HL-60 (cell line): Measurements from ENCODE around the gene FBXO17.

Experiments used
- DNase-seq, 2 experiments: peaks; one replicate each; pipeline ENCODE4 v3.0.0-alpha.2; 2010 to 2020; ENCODE audit warnings: low read depth in 1 of 2, low spot score in 1 of 2
- H3K27ac ChIP-seq: fragments of 250-450 bp; sonication (Bioruptor Pico); replicated peaks from 2 replicates; pipeline ENCODE4 v1.5.1; 2020; ENCODE audit warnings: mild to moderate bottlenecking, moderate library complexity
- H3K27me3 ChIP-seq: fragments of 250-450 bp; sonication (Bioruptor Pico); 2 replicates; pipeline ENCODE4 v1.5.1; 2021; ENCODE audit warnings: mild to moderate bottlenecking, moderate library complexity; ENCODE audit not compliant: insufficient read depth, poor library complexity, severe bottlenecking
- H3K4me3 ChIP-seq: replicated peaks from 2 replicates; pipeline ENCODE4 v1.5.1; 2011; ENCODE audit warnings: mild to moderate bottlenecking, control low read depth, low read length; ENCODE audit not compliant: insufficient read depth
- GABPA ChIP-seq: IDR thresholded peaks from 2 replicates; pipeline ENCODE4 v1.6.1; 2012; ENCODE audit warnings: low read depth
- POLR2AphosphoS5 ChIP-seq: IDR thresholded peaks from 2 replicates; pipeline ENCODE4 v1.6.1; 2012; ENCODE audit warnings: low read depth
- SPI1 ChIP-seq: IDR thresholded peaks from 2 replicates; pipeline ENCODE4 v1.6.1; 2012; ENCODE audit warnings: low read depth, mild to moderate bottlenecking, borderline replicate concordance
- TF ChIP-seq, protein P1 (sequence below): IDR thresholded peaks from one replicate; pipeline ENCODE4 v1.5.1; 2011; ENCODE audit warnings: low read length, control low read depth, inconsistent platforms; ENCODE audit not compliant: insufficient read depth
- TF ChIP-seq, protein P2 (sequence below): IDR thresholded peaks from 2 replicates; pipeline ENCODE4 v1.6.1; 2012; ENCODE audit warnings: low read depth; ENCODE audit not compliant: insufficient replicate concordance

Gene FBXO17

DNA sequence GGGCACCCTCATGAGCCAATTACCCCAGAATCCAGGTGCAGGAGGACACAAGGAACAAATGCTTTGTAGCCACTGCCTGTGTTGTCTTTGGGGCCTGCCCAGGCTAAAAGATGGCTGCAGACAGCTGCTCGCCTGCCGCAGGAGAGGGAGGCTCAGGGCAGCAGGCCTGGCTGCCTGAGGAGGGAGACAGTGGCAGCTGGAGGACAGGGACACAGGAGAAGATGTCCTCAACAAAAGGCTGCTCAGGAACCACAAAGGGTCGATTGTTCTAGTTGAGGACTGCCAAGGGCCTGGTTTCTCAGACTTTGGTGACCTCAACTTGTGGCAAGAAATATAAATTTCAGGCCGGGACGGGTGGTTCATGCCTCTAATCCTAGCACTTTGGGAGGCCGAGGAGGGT, 83.8 kb downstream of the FBXO17 start:
- TF ChIP-seq, protein P1, sequence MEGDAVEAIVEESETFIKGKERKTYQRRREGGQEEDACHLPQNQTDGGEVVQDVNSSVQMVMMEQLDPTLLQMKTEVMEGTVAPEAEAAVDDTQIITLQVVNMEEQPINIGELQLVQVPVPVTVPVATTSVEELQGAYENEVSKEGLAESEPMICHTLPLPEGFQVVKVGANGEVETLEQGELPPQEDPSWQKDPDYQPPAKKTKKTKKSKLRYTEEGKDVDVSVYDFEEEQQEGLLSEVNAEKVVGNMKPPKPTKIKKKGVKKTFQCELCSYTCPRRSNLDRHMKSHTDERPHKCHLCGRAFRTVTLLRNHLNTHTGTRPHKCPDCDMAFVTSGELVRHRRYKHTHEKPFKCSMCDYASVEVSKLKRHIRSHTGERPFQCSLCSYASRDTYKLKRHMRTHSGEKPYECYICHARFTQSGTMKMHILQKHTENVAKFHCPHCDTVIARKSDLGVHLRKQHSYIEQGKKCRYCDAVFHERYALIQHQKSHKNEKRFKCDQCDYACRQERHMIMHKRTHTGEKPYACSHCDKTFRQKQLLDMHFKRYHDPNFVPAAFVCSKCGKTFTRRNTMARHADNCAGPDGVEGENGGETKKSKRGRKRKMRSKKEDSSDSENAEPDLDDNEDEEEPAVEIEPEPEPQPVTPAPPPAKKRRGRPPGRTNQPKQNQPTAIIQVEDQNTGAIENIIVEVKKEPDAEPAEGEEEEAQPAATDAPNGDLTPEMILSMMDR = no peak
- TF ChIP-seq SPI1 (no peak), POLR2AphosphoS5 (no peak), GABPA (no peak)
- TF ChIP-seq, protein P2, sequence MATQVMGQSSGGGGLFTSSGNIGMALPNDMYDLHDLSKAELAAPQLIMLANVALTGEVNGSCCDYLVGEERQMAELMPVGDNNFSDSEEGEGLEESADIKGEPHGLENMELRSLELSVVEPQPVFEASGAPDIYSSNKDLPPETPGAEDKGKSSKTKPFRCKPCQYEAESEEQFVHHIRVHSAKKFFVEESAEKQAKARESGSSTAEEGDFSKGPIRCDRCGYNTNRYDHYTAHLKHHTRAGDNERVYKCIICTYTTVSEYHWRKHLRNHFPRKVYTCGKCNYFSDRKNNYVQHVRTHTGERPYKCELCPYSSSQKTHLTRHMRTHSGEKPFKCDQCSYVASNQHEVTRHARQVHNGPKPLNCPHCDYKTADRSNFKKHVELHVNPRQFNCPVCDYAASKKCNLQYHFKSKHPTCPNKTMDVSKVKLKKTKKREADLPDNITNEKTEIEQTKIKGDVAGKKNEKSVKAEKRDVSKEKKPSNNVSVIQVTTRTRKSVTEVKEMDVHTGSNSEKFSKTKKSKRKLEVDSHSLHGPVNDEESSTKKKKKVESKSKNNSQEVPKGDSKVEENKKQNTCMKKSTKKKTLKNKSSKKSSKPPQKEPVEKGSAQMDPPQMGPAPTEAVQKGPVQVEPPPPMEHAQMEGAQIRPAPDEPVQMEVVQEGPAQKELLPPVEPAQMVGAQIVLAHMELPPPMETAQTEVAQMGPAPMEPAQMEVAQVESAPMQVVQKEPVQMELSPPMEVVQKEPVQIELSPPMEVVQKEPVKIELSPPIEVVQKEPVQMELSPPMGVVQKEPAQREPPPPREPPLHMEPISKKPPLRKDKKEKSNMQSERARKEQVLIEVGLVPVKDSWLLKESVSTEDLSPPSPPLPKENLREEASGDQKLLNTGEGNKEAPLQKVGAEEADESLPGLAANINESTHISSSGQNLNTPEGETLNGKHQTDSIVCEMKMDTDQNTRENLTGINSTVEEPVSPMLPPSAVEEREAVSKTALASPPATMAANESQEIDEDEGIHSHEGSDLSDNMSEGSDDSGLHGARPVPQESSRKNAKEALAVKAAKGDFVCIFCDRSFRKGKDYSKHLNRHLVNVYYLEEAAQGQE = no peak
- no peak for DNase-seq
- Histone ChIP-seq H3K4me3 (no peak overlapping the region), H3K27me3 (no peaks in the 10 kb centered on the region), H3K27ac (no peak overlapping the region)
